Activated T-cell treated with anti-CD3 and anti-CD28 coated beads for 1 hour (primary cell): Measurements from ENCODE around the gene USH1G.

Experiments used
- DNase-seq: peaks from one replicate; pipeline ENCODE4 v3.0.0-alpha.2; 2020; ENCODE audit warnings: low read depth

Gene USH1G

DNA sequence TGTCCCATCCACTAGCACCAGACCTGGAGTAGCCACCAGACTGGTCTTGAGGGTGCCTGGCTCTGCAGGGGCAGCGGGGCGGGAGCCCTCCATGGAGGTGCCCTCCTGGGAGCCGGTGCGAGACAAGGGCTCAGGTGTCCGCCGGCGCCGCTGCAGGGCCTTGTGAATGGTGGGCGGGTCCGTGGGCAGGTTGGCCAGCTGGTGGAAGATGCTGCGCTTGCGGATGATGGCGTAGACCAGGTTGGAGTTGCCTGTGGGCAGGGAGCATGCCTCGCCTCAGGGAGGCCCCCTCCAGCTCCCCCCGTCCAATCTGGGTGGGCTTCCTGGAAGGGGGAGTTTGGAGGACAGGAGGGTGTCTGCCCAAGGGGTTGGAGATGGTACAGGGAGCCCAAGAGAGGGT, 31.1 kb upstream of the USH1G start:
- DNase-seq: no peak

DNA sequence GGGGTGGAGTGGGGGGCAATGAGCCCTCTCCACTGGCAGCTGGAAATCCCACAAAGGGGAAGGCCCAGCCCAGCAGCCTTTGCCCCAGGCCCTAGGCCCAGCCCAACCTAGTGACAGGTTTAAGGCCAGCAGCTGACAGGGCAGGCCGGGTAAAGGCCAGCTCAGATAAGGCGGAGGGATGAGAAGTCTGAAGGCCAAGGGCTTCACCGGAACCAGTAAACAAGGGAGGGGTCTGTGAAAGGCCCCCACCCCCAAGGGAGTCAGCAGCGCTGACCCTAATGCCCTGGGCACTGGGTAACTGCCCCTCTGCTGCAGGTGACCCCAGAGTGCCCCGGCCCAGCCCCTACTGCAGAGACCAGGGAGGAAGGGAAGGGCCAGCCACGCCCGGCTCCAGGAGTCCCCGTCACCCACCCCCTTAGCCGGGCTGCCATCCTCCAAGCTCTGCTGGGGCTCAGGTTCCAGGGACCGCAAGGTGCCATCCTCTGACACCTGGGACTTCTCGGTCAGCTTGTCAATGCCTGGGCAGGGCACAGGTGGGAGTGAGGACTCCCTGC, 30.2 kb upstream of the USH1G start:
- no peak for DNase-seq

DNA sequence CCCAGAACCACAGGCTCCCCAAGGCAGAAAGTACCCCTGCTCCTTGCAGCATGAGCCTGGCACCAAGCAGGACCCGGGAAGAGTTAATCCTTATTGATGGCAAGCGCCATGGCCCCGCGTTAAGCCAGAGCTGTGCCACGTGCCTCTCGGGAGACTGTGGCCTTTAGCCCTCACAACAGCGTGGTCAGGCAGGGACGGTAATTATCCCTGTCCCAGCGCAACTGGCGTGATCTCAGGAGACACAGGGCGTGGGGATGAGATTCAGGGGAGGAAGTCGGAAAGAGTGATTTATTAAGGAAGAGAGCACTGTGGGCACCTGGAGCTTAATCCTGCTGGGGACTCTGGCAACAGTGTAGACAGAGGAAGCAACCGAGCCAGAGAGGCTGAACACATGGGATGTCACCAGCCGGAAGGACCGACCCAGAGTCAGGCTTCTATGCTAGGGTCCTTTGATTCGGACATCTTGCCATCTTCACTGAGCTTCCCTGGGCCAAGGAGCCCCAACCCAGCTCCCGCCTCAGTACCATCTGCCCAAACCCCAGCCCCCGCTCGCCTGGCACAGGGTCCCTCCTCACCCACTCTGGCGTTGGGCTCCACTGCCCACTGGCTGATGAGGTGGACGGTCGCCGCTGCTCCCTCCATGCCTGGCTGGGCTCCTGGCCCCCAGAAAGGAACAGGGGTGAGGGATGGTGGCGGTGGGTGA, 29.5 kb upstream of the USH1G start:
- no peak for DNase-seq

DNA sequence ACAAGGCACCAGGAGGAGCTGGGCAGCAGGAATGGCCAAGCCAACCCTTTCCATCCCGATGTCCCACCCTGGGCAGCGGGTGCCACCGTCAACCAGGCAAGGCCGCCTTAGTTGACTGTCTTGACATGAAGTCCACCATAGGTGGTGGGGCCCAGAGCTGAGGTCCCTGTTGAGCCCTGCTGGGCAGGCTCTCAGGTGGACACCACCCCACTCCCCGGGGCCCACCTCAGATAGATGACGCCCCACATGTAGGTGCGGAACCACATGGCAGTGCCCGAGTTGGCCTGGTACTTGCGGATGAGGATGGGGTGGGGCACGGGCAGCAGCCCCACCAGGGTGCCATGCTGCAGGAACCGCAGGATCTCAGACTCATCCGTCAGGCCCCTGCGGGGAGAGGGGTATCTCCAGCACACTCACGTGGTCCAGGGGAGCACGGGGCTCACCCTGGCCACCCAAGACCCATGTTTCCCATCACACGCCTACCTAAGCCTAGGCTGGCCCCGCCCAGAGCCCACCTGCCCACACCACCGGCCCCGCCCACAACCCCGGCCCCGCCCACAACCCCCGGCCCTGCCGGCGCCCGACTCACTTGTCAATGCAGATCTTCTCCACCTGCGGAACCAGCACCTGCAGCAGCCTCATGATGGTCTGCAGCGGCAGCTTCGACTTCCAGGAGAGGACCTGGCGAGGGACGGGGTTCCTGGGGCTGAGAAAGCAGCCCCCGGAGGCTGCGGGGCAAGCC, 28.8 kb upstream of the USH1G start:
- no peak for DNase-seq

DNA sequence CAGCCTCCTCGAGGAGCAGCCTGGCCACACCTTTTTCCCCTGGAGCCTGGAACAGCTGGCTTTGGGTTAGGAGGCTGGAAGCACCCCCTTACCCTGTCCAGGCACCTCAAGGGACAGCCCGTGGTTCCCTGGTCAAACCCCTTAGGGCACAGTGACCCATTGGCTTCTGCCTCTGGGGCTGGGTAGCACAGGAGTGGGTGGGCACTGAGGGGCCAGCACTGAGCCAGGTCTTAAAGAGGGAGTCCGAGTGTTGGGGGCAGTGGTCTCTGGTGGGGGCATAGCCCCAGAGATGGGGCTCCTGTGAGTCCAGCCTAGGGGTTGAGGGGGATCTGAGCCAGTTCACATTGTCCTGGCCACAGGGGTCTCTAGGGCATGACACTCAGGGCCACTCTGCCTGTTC, 28.0 kb upstream of the USH1G start:
- no peak for DNase-seq

DNA sequence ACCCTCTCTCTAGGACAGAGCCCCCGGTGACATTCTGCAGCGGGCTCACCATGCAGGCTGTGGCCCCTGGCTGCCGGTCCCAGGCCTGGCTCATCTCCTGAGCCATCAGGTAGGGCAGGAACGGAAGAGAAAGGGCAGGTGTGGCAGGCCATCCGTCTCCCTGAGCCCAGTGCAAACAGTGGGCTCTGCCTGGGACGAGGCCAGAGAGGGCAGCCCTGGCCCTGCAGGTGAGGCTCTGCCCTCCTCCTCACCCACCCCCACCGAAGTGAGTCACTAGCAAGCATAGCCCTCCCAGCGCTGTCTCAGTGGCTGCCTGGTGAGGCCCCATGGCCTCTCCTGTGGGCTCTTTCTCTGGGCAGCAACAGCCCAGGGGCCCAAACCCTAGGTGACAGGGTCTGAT, 27.2 kb upstream of the USH1G start:
- DNase-seq: no peak

DNA sequence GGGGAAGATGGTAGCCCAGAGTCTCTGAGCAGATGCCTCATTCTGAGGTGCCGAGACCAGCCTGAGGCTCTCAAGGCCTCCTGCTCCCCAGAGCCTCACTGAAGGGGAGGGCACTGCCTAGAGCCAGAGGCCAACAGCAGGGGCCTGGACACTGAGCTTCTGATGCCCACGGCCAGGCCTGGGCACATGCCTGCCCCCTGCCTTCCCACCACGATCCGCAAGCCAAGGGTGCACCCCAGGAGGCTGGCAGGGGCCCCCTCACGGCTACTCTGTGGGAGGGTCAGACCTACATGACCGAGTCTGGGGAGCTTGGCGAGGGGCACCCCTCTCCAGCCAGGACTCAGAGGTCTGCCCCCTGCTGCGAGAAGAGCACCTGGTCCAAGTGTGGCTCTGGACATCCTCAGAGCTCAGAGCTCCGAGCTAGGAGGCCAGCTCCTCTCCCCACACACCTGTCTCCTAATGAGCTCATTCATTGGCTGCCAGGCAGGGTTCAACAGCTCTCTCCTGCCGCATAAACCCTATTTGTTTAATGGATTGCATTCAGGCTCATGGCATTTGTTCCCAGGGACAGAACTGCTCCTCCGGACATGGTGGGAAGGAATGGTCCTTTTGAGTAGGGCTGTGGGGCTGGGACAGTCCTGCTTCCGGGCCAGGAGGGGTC, 26.5 kb upstream of the USH1G start:
- no peak for DNase-seq

DNA sequence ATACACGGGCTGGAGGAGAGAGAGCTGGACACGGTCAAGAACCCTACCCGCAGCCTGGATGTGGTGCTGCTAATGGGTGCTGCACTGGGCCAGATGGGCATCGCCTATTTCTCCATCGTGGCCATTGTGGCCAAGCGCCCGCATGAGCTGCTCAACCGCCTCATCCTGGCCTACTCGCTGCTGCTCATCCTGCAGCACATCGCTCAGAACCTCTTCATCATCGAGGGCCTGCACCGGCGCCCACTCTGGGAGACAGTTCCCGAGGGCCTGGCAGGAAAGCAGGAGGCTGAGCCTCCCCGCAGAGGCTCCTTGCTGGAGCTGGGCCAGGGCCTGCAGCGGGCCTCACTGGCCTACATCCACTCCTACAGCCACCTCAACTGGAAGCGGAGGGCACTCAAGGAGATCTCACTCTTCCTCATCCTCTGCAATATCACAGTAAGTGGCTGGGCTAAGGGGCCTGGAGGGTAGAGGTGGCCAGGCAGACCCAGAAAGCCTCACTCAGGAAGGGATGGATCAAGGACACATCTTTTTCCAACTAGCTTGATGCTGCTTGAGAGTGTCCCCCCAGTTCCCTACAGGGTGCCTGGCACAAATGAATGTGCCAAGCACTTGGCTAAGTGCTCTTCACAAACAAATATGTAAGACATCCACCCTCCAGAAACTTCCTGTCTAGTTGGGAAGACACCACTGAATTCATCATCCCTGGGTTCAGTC, 24.1 kb upstream of the USH1G start:
- DNase-seq: no peak

DNA sequence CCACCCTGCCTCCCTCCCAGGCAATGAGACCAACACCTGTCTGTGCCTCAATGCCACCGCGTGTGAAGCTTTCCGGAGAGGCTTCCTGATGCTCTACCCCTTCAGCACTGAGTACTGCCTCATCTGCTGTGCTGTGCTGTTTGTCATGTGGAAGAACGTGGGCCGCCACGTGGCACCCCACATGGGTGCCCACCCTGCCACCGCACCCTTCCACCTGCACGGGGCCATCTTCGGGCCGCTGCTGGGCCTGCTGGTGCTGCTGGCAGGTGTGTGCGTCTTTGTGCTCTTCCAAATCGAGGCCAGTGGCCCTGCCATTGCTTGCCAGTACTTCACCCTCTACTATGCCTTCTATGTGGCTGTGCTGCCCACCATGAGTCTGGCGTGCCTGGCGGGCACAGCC, 23.6 kb upstream of the USH1G start:
- DNase-seq: no peak

DNA sequence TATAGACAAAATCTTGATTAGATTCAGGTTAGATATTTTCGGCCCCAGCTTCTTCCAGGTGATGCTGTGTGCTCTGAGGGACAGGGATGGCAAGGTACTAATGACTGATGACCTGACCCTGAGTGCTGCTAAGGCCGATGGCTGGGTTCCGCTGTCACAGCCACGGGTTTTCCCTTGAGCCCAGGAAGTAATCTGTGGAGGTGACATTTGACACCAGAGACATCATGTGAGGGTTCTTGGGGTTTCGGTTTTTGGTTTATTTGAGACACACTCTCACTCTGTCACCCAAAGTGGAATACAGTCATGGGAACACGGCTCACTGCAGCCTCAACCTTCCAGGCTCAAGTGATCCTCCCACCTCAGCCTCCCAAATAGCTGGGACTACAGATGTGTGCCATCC, 22.5 kb upstream of the USH1G start:
- DNase-seq: no peak

DNA sequence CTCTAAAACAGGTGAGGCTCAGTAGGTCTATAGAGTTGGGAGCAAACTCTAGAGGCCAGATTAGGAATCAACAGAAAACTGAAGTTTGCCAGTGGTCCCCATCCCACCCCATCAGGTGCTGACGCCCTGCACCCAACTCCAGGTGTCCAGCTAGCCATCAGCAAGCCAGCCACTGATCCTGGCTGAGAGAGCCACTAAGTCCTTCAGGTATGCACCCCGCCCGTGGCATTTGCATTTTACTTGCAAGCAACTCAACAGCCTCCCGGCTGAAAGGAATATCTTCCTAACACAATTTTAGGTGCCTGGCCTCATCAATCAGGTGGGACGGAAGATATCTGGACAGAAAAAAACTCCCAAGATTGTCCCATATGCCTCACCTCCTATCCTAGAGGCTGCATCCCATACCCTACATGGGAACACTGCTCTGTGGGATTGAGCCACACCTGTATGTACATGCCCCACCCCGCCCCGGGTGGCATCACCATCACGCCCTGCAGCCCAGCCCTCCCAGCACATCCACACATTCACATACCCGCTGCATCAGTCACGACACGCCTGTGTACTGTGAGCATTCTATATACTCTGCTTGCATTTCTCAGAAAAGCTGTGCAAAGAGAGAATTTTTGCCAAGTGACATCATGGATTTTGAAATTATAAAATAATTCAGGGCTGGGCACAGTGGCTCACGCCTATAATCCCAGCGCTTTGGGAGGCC, 20.9 kb upstream of the USH1G start:
- DNase-seq: no peak

DNA sequence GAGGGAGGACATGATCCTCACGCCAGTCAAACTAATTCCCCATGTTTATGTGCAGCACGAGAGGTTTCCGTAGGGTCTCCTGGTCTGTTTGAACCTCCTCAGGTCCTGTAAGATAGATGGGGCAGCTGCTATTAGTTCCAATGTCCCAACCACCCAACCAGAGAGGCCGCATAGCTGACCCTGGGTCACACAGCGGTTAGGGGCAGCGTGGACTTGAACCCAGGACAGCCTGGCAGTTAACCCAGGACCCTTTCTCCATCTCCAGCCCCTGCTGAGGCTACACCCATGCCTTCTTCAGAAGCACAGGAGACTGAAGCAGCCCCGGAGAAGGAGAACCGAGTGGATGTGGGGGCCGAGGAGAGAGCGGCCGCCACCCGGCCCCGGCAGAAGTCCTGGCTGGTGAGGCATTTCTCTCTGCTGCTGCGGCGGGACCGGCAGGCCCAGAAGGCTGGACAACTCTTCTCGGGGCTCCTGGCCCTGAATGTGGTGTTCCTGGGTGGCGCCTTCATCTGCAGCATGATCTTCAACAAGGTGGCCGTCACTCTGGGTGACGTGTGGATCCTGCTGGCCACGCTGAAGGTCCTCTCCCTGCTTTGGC, 18.2 kb upstream of the USH1G start:
- no peak for DNase-seq

DNA sequence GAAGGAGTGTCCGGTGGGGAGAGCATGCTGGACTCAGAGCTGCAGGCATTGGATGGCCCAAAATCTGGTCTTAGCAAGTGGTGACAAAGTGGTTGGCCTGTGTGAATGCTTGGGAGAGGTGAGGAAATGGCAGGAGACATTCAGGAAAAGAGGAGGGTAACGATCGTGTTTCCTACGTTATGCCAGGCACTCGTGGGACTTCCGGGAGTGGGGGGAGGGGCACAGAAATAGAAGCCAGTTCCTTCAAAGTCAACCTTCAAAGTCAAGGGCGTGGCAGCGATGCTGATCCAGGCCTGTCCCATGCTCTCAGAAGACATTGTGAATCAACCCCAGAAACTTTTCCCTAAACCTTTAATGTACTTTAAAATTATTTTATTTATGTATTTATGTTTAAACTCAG, 16.5 kb upstream of the USH1G start:
- no peak for DNase-seq

DNA sequence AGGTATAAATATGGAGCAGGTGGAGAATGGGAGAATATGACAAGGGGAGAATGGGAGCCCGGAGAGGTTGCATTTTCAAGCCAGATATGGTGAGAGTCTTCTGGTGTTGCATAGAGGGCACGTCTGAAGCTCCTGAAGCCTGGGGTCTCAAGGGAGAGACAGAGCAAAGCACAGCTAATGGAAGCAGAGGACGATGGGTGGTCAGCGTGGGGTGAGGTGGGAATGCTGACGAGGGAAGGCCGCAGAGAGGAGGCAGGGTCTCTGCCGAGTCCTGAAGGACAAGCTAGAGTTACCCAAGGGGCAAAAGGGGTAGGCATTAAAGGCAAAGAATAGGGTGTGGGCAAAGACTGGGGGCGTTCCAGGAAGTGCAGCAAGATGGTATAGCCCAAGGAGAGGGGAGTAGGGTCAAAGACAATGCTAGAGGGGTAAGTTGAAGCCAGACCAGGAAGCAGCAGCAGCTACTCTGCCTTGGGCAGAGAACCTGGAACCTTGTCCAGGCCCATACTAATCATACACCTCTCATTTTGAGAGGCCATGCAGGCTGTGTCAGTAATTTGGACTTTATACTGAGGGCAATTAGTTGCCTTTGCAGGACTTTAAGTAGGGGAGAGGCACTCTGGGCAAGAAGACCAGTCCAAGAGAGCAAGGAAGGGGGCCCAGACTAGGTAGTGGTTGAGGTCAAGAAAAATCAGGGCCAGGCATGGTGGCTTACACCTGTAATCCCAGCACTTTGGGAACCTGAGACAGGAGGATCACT, 15.3 kb upstream of the USH1G start:
- no peak for DNase-seq

DNA sequence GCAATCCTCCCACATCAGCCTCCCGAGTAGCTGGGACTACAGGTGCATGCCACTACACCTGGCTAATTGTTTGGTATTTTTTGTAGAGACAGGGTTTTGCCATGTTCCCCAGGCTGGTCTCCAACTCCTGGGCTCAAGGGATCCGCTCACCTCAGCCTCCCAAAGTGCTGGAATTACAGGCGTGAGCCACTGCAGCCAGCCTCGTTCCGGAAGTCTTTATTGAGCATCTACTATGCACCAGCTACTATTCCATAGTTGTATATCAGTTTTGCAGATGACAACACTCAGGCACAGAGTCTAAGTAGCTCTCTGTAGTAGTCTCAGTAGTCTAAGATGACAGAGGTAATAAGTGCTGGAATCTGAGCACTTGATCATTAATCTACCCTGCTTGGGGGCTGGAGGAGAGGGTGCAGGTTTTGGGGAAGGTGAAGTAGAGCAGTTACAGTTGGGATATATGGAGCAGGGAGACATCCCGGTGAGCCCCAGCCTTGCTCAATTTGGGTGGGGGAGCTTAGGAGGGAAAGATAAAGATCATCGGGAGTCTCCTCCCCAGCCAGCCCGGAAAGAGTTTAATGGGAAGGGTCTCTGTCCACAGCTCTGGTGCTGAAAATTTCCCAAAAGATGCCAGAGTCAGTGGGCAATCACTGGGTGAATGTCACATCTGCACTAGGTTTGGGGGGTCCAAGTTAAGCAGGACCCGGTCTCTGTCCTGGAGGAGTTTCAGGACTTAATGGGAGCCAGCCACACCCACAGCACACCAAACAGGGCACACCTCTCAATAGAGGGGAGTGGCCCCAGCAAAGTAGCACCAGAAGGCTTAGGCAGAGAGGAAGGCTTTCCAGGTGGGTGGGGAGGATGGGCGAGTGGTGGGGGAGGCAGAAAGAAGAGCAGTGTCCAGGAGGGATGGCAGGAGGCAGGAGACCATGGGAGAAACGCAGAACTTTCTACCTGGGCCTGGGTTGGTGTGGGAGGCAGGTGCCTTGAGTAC, 14.3 kb upstream of the USH1G start:
- DNase-seq: no peak

DNA sequence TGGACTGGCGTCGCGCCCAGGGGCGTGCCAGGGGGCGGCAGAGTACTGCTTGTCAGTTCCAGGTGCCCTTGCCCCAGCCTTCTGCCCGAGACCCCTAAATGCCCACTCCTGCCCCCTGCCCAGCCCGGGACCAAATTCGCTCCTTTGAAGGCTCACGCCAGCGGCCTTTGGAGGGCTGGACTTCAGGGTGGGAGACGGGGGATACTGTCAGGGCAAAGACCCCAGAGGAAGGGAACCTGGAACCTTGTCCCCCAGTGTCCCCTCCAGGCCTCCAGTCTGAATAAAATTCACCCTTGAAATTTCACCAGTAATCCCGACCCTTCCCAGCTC, 13.4 kb upstream of the USH1G start:
- no peak for DNase-seq

DNA sequence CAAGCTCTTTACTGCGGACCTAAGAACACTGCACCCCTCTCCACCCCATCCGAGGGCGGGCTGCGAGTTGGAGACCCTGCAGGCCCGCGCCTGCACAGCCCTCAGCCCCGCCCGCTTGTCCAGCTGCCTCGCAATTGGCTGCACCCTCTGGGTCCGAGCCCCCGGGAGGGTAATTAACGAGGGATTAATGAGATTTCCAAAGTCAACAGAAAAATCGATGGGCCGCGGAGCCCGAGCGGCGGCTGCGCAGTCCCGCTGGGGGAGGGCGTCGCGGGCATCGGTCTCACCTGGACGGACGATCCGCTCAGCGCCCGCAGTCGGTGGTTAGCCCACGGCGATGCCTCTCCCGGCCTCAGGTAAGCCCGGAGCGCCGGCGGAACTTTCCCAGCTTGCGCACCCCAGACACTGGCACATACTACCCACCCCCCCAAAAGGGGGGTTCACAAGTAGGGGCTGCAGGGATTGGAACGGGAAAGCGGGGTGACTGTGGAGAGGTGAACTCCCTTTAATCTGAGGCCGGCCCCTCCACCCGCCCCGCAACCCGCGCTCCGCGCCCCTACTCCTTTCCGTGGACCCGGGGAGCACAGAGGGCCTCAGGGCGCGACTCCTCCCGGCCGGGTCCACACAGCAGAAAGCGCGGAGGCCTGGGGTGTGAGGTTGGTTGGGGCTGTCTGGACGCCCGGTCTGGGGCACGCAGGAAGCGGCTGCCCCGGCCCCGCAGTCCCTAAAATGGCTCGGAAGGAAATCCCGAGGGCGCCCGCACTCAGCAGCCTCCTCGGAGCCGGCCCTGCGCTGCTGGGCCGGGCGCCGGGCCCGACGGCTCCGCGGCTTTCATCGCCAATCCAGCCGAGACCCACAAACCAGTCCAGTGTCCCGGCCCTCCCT, 12.8 kb upstream of the USH1G start, which contains the start of gene OTOP3:
OTOP3 (plus strand) TSS at position 314 of the 885 bp plus-strand sequence; CDS start at position 338, 24 bp downstream.
- no peak for DNase-seq

DNA sequence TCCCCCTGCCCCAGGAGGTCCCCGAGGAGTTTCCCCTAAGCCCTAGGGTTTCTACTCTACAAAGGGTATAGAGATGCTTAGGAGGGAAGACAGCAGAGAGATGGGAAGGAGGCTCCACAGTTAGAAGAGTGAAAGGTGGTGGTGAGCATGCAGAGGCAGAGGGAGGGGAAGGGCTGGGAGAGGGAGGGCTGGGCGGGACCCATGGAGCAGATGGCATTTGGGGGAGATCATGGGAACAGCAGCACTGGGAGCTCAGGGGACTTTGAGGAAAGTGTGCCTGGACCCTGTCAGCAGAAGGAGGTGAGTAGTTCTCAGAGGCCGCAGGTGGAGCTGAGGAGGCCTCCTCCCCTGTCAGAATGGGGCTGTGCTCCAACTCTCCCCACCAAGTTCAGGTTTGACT, 12.0 kb upstream of the USH1G start:
- no peak for DNase-seq
